Spleen (tissue), 7 donors: ENCODE data around the gene HERC6.

ENCODE experiments used
- POLR2A ChIP-seq, 3 donors: fragments of 450-650 bp; IDR thresholded peaks; one replicate each; pipeline ENCODE4 v1.5.1; 2017; ENCODE audit warnings: antibody characterized with exemption in 3 of 3, mild to moderate bottlenecking in 1 of 3
- POLR2AphosphoS5 ChIP-seq, 3 donors: sonication (generic); formaldehyde crosslinking; IDR thresholded peaks; one replicate each; pipeline ENCODE4 v1.5.1; 2017; ENCODE audit warnings: antibody characterized with exemption in 3 of 3
- TF ChIP-seq, protein P1 (sequence below), 11 experiments: fragments of 200-600 bp in 7 of 11; fragments of 450-650 bp in 4 of 11; sonication (generic) in 4 of 11; IDR thresholded peaks in 8 of 11; conservative IDR thresholded peaks in 3 of 11; 1 replicate in 7 of 11; 2 replicates in 4 of 11; pipeline versions ENCODE4 v1.4.0 to v1.8.0; 2016 to 2021; ENCODE audit warnings: antibody characterized with exemption in 11 of 11, inconsistent platforms in 4 of 11, mild to moderate bottlenecking in 1 of 11
- donor health status: DM: no; HTN: no; CAD: no; lungs with moderate emphysema.
- donor health status: DM: no; HTN: no; CAD: no.
- donor health status: DM: no; HTN: no; CAD: no.

DNA sequence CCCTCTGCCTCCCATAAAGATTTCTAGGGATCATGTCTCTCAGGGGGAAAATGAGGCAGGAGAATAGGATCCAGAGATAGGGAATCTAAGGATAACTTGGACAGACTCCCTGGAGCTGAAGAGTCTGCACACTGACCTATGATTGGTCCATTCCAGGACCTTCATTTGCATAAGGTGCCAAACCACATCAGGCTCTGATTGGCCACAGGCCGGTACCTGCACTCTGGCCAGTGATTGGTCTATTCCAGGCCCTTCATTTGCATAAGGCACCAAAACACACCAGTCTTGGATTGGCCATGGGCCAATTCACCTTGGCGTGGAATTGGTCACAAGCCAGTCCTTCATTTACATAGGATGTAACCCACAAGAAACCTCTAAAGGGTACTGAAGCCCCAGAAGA lies 74.3 kb downstream of the HERC6 start:
- TF ChIP-seq POLR2A (IDR thresholded peaks at IDR 0.05) (no peak), POLR2AphosphoS5 (IDR thresholded peaks at IDR 0.05) (no peak)
- TF ChIP-seq, protein P1, sequence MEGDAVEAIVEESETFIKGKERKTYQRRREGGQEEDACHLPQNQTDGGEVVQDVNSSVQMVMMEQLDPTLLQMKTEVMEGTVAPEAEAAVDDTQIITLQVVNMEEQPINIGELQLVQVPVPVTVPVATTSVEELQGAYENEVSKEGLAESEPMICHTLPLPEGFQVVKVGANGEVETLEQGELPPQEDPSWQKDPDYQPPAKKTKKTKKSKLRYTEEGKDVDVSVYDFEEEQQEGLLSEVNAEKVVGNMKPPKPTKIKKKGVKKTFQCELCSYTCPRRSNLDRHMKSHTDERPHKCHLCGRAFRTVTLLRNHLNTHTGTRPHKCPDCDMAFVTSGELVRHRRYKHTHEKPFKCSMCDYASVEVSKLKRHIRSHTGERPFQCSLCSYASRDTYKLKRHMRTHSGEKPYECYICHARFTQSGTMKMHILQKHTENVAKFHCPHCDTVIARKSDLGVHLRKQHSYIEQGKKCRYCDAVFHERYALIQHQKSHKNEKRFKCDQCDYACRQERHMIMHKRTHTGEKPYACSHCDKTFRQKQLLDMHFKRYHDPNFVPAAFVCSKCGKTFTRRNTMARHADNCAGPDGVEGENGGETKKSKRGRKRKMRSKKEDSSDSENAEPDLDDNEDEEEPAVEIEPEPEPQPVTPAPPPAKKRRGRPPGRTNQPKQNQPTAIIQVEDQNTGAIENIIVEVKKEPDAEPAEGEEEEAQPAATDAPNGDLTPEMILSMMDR (IDR thresholded peaks at IDR 0.05 in 8 of 11, conservative IDR thresholded peaks at IDR 0.05 in 3 of 11): no peak
